Measurements from ENCODE around the gene TESK2.

DNA sequence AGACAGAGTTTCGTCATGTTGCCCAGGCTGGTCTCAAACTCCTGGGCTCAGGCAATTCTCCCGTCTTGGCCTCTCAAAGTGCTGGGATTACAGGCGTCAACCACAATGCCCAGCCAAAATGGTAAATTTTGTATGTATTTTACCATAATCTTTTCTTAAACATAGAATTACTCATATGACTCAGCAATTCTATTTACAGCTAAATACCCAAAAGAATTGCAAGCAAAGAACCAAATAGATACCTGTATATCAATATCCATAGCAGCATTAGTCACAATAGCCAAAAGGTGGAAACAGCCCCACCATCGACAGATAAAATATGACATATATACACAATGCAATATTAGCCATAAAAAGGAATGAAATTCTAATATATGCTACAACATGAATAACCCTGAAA is 36.5 kb downstream of the TESK2 start:
- TF ChIP-seq CTCF (conservative IDR thresholded peaks at IDR 0.05; ENCODE audit: low read length) (no peak), EZH2phosphoT487 (IDR thresholded peaks at IDR 0.05; ENCODE audit: borderline replicate concordance, low read depth, low read length) (no peak)

All from OCI-LY7 (cell line).